ENCODE measurements around the gene SLAMF6.

GRCh38 chr1:160548960-160549664 is 26.1 kb upstream of the SLAMF6 start:
- no peak for TF ChIP-seq CTCF (IDR thresholded peaks at IDR 0.05)
- TF ChIP-seq POLR2A (IDR thresholded peaks at IDR 0.05) = no peak

All from lower leg skin (tissue), 3 donors.